GM23338 (cell line): ENCODE data around the gene TOM1L2. TPM values are rescaled to one million over a fixed set of nuclear protein-coding genes. Genes with fewer than 3 reads are reported as not detected.

Source experiments
- ATAC-seq: fragments of 200-7000 bp; cut with Tn5 transposase; 3 replicates; pipeline ENCODE4 v1.9.1; 2020
- DNase-seq: peaks from one replicate; pipeline ENCODE4 v3.0.0-alpha.2; 2015; ENCODE audit warnings: low spot score
- H2AFZ ChIP-seq: fragments of 200-600 bp; sonication (generic); 2 replicates; pipeline ENCODE4 v1.8.0; 2016; ENCODE audit warnings: antibody characterized with exemption, mild to moderate bottlenecking, moderate library complexity
- H3F3A ChIP-seq: fragments of 200-600 bp; sonication (generic); replicated peaks from 2 replicates; pipeline ENCODE4 v1.8.0; 2017; ENCODE audit warnings: antibody characterized with exemption, mixed run types, low read depth
- H3K27ac ChIP-seq: fragments of 200-600 bp; sonication (generic); 2 replicates; pipeline ENCODE4 v1.6.1; 2016; ENCODE audit warnings: low read depth
- H3K27me3 ChIP-seq: fragments of 200-600 bp; sonication (generic); 2 replicates; pipeline ENCODE4 v1.8.0; 2016; ENCODE audit warnings: mild to moderate bottlenecking, mixed run types, moderate library complexity; ENCODE audit not compliant: insufficient read depth
- H3K36me3 ChIP-seq: fragments of 200-600 bp; sonication (generic); 2 replicates; pipeline ENCODE4 v1.8.0; 2016; ENCODE audit warnings: mild to moderate bottlenecking; ENCODE audit not compliant: insufficient read depth
- H3K4me1 ChIP-seq: fragments of 200-600 bp; sonication (generic); 2 replicates; pipeline ENCODE4 v1.8.0; 2016; ENCODE audit warnings: mild to moderate bottlenecking, moderate library complexity; ENCODE audit not compliant: insufficient read depth
- H3K4me2 ChIP-seq: fragments of 200-600 bp; sonication (generic); 2 replicates; pipeline ENCODE4 v1.7.1; 2017; ENCODE audit warnings: mixed run types
- H3K4me3 ChIP-seq: fragments of 200-600 bp; sonication (generic); 2 replicates; pipeline ENCODE4 v1.6.1; 2016; ENCODE audit warnings: mixed run types
- H3K79me2 ChIP-seq: fragments of 200-600 bp; sonication (generic); replicated peaks from 2 replicates; pipeline ENCODE4 v1.8.0; 2017; ENCODE audit warnings: mild to moderate bottlenecking; ENCODE audit not compliant: insufficient read depth
- H3K9me2 ChIP-seq: fragments of 200-600 bp; sonication (generic); 2 replicates; pipeline ENCODE4 v1.8.0; 2017; ENCODE audit not compliant: insufficient read depth
- H4K20me1 ChIP-seq: fragments of 200-600 bp; sonication (generic); replicated peaks from 2 replicates; pipeline ENCODE4 v1.8.0; 2017; ENCODE audit warnings: mild to moderate bottlenecking; ENCODE audit not compliant: insufficient read depth
- H3K27ac Mint-ChIP-seq: 2 replicates; pipeline ENCODE4 v1.8.0; 2020; ENCODE audit warnings: inconsistent platforms, mild to moderate bottlenecking, moderate library complexity, mixed read lengths
- H3K27me3 Mint-ChIP-seq: 3 replicates; pipeline ENCODE4 v1.8.0; 2022; ENCODE audit warnings: low read depth, mild to moderate bottlenecking, moderate library complexity, mixed read lengths, inconsistent platforms; ENCODE audit not compliant: insufficient read depth, poor library complexity
- H3K36me3 Mint-ChIP-seq: 3 replicates; pipeline ENCODE4 v1.8.0; 2021; ENCODE audit warnings: low read depth, mild to moderate bottlenecking, inconsistent platforms, moderate library complexity, mixed read lengths
- H3K4me1 Mint-ChIP-seq: 3 replicates; pipeline ENCODE4 v1.8.0; 2020; ENCODE audit warnings: mild to moderate bottlenecking, inconsistent platforms, mixed read lengths
- H3K4me3 Mint-ChIP-seq: 3 replicates; pipeline ENCODE4 v1.8.0; 2021; ENCODE audit warnings: moderate library complexity, mild to moderate bottlenecking, inconsistent platforms, mixed read lengths
- H3K9me3 Mint-ChIP-seq: 3 replicates; pipeline ENCODE4 v1.8.0; 2020; ENCODE audit warnings: moderate library complexity, mild to moderate bottlenecking, inconsistent platforms, mixed read lengths
- CREB1 ChIP-seq: fragments of 250-450 bp; sonication (Bioruptor Pico); IDR thresholded peaks from 2 replicates; pipeline ENCODE4 v1.5.0; 2020; ENCODE audit warnings: low read depth, mild to moderate bottlenecking, moderate library complexity
- EZH2phosphoT487 ChIP-seq: fragments of 200-600 bp; sonication (generic); IDR thresholded peaks from one replicate; pipeline ENCODE4 v1.8.1; 2018; ENCODE audit warnings: antibody characterized with exemption; ENCODE audit not compliant: unreplicated experiment
- JUNB ChIP-seq: IDR thresholded peaks from one replicate; pipeline ENCODE4 v1.6.1; 2016; ENCODE audit warnings: antibody characterized with exemption; ENCODE audit not compliant: unreplicated experiment
- NANOG ChIP-seq: IDR thresholded peaks from 2 replicates; pipeline ENCODE4 v1.6.1; 2016; ENCODE audit warnings: antibody characterized with exemption, borderline replicate concordance
- POLR2AphosphoS5 ChIP-seq: IDR thresholded peaks from 2 replicates; pipeline ENCODE4 v1.6.1; 2016; ENCODE audit warnings: antibody characterized with exemption, low read depth
- STAT1 ChIP-seq: IDR thresholded peaks from one replicate; pipeline ENCODE4 v1.6.1; 2016; ENCODE audit warnings: antibody characterized with exemption; ENCODE audit not compliant: unreplicated experiment
- ZNF114 ChIP-seq: fragments of 250-450 bp; sonication (Bioruptor Pico); IDR thresholded peaks from 2 replicates; pipeline ENCODE4 v1.5.0; 2020; ENCODE audit warnings: mild to moderate bottlenecking, moderate library complexity
- ZNF331 ChIP-seq: fragments of 250-450 bp; sonication (Bioruptor Pico); IDR thresholded peaks from 2 replicates; pipeline ENCODE4 v1.5.0; 2020; ENCODE audit warnings: low read depth, mild to moderate bottlenecking, moderate library complexity
- ZNF462 ChIP-seq: fragments of 250-450 bp; sonication (Bioruptor Pico); IDR thresholded peaks from 2 replicates; pipeline ENCODE4 v1.5.0; 2020; ENCODE audit warnings: mild to moderate bottlenecking, moderate library complexity
- polyA plus RNA-seq: library from polyadenylated mRNA; unstranded; fragments of >200 nt; fragmentation: Nextera tagmentation; extraction: Ambion mirVana; gene quantifications from 2 replicates; pipeline ENCODE4 v1.2.1, GENCODE V29; 2016
- total RNA-seq: library from RNA; depleted of rRNA; stranded (reverse); fragments of >200 nt; shearing (Covaris generic); gene quantifications from 2 replicates; pipeline ENCODE4 v1.2.3, GENCODE V29; 2014

TOM1L2 gene
- total and polyA plus RNA-seq, 2 experiments from 2014 or later: 3.3 TPM

GRCh38 chr17:17928398-17929287 lies 43.6 kb downstream of the TOM1L2 start (continued):
- TF ChIP-seq ZNF462 (CRISPR knock-in tag) (no peak), ZNF331 (CRISPR knock-in tag) (no peak), STAT1 (no peak), ZNF114 (CRISPR knock-in tag) (no peak), NANOG (no peak), EZH2phosphoT487 (no peak), POLR2AphosphoS5 (no peak)

- Mint-ChIP-seq H3K27me3 (peaks cover 5% of the 10 kb centered on the region), H3K36me3 (no peaks in the 10 kb centered on the region), H3K4me3 (no peak overlapping the region), H3K27ac (no peak overlapping the region), H3K9me3 (no peaks in the 10 kb centered on the region), H3K4me1 (peaks cover 20% of the 10 kb centered on the region)
- Histone ChIP-seq H2AFZ (no peak overlapping the region), H3K4me3 (no peak overlapping the region), H3K27me3 (no peaks in the 10 kb centered on the region), H3K4me1 (peaks cover 19% of the 10 kb centered on the region), H3K79me2 (no peaks in the 10 kb centered on the region), H4K20me1 (no peaks in the 10 kb centered on the region), H3F3A (peaks cover 2% of the 10 kb centered on the region; the same call in 1 of the 2 replicates), H3K4me2 (no peak overlapping the region), H3K9me2 (no peaks in the 10 kb centered on the region), H3K27ac (no peak overlapping the region), H3K36me3 (no peaks in the 10 kb centered on the region)
- DNase-seq (no peak), ATAC-seq (no peak)
- TF ChIP-seq ZNF462 (CRISPR knock-in tag): no peak
- TF ChIP-seq ZNF331 (CRISPR knock-in tag): no peak
- TF ChIP-seq JUNB: no peak
- no peak for TF ChIP-seq ZNF114 (CRISPR knock-in tag)
- TF ChIP-seq CREB1 (CRISPR knock-in tag): no peak
Measured at GRCh38 chr17:17926840-17927449, 45.3 kb downstream of the TOM1L2 start.
